Liver (tissue), 9 donors: ENCODE results near the gene PEAR1. TPM values are rescaled to one million over a fixed set of nuclear protein-coding genes. Genes with fewer than 3 reads are reported as not detected.

ENCODE experiments used
- DNase-seq: peaks from one replicate; pipeline ENCODE4 v3.0.0-alpha.2; 2017; ENCODE audit warnings: low spot score
- H3K27ac ChIP-seq, 2 donors: one replicate each; pipeline ENCODE4 v1.7.0; 2013; ENCODE audit warnings: inconsistent platforms in 2 of 2, low read length in 2 of 2, control low read depth in 1 of 2, low read depth in 1 of 2, mild to moderate bottlenecking in 1 of 2
- H3K27me3 ChIP-seq, 4 donors: one replicate each; pipeline versions ENCODE4 v1.6.1 to v1.7.0; 2013; ENCODE audit warnings: low read length in 3 of 4, inconsistent platforms in 1 of 4, mild to moderate bottlenecking in 1 of 4, moderate library complexity in 1 of 4; ENCODE audit not compliant: control insufficient read depth in 4 of 4, insufficient read depth in 4 of 4
- H3K36me3 ChIP-seq, 4 donors: one replicate each; pipeline versions ENCODE4 v1.6.1 to v1.7.0; 2013; ENCODE audit warnings: low read length in 3 of 4, mild to moderate bottlenecking in 3 of 4, low read depth in 1 of 4, moderate library complexity in 1 of 4; ENCODE audit not compliant: control insufficient read depth in 4 of 4, insufficient read depth in 3 of 4
- H3K4me1 ChIP-seq, 4 donors: one replicate each; pipeline versions ENCODE4 v1.6.1 to v1.7.0; 2013; ENCODE audit warnings: low read length in 3 of 4, mild to moderate bottlenecking in 3 of 4, moderate library complexity in 1 of 4; ENCODE audit not compliant: control insufficient read depth in 4 of 4, insufficient read depth in 4 of 4
- H3K4me3 ChIP-seq, 3 donors: one replicate each; pipeline versions ENCODE4 v1.6.1 to v1.7.0; 2013; ENCODE audit warnings: low read length in 3 of 3, control low read depth in 1 of 3, low read depth in 1 of 3, mild to moderate bottlenecking in 1 of 3
- H3K9ac ChIP-seq, 2 donors: one replicate each; pipeline ENCODE4 v1.7.0; 2013; ENCODE audit warnings: low read length in 2 of 2, mild to moderate bottlenecking in 2 of 2, moderate library complexity in 2 of 2, control low read depth in 1 of 2, low read depth in 1 of 2
- H3K9me3 ChIP-seq, 4 donors: one replicate each; pipeline versions ENCODE4 v1.6.1 to v1.7.0; 2013; ENCODE audit warnings: low read length in 3 of 4; ENCODE audit not compliant: control insufficient read depth in 4 of 4
- EGR1 ChIP-seq, 2 donors: IDR thresholded peaks; 2 replicates each; pipeline ENCODE4 v1.6.1; 2016 to 2018; ENCODE audit warnings: antibody characterized with exemption in 2 of 2, low read depth in 2 of 2
- FOXA1 ChIP-seq: IDR thresholded peaks from 2 replicates; pipeline ENCODE4 v1.6.1; 2016; ENCODE audit warnings: antibody characterized with exemption
- FOXA2 ChIP-seq: IDR thresholded peaks from 2 replicates; pipeline ENCODE4 v1.6.1; 2016; ENCODE audit warnings: antibody characterized with exemption
- GABPA ChIP-seq, 2 donors: IDR thresholded peaks in 1 of 2; conservative IDR thresholded peaks in 1 of 2; 2 replicates each; pipeline ENCODE4 v1.6.1; 2016; ENCODE audit warnings: antibody characterized with exemption in 2 of 2, mild to moderate bottlenecking in 1 of 2, moderate library complexity in 1 of 2
- HNF4A ChIP-seq, 2 donors: conservative IDR thresholded peaks; 2 replicates each; pipeline ENCODE4 v1.6.1; 2016; ENCODE audit warnings: antibody characterized with exemption in 2 of 2, mild to moderate bottlenecking in 2 of 2
- HNF4G ChIP-seq: IDR thresholded peaks from 2 replicates; pipeline ENCODE4 v1.6.1; 2016; ENCODE audit warnings: antibody characterized with exemption
- MAX ChIP-seq: IDR thresholded peaks from 2 replicates; pipeline ENCODE4 v1.6.1; 2016; ENCODE audit warnings: antibody characterized with exemption
- NR2F2 ChIP-seq: IDR thresholded peaks from 2 replicates; pipeline ENCODE4 v1.6.1; 2016; ENCODE audit warnings: antibody characterized with exemption
- RAD21 ChIP-seq, 2 donors: IDR thresholded peaks; 2 replicates each; pipeline ENCODE4 v1.6.1; 2016; ENCODE audit warnings: antibody characterized with exemption in 2 of 2, mild to moderate bottlenecking in 2 of 2
- RXRA ChIP-seq, 2 donors: IDR thresholded peaks; 2 replicates each; pipeline ENCODE4 v1.6.1; 2017 to 2018; ENCODE audit warnings: antibody characterized with exemption in 2 of 2, mild to moderate bottlenecking in 1 of 2
- SP1 ChIP-seq: IDR thresholded peaks from 2 replicates; pipeline ENCODE4 v1.6.1; 2018; ENCODE audit warnings: antibody characterized with exemption, mild to moderate bottlenecking
- TAF1 ChIP-seq: conservative IDR thresholded peaks from 2 replicates; pipeline ENCODE4 v1.6.1; 2016; ENCODE audit warnings: antibody characterized with exemption, mild to moderate bottlenecking
- YY1 ChIP-seq: IDR thresholded peaks from 2 replicates; pipeline ENCODE4 v1.6.1; 2016; ENCODE audit warnings: antibody characterized with exemption, mild to moderate bottlenecking
- ZBTB33 ChIP-seq: IDR thresholded peaks from 2 replicates; pipeline ENCODE4 v1.6.1; 2016; ENCODE audit warnings: antibody characterized with exemption
- WGBS: extraction: QIAGEN DNeasy Blood & Tissue Kit; methylation state at CpG from one replicate; pipeline ENCODE4 v1.1.7; 2013; 5-methylcytosine and 5-hydroxymethylcytosine counted together
- polyA plus RNA-seq, 2 donors: library from polyadenylated mRNA; stranded (reverse) in 1 of 2; unstranded in 1 of 2; fragments of 200-250 nt in 1 of 2; fragments of >200 nt in 1 of 2; fragmentation: Nextera tagmentation in 1 of 2; extraction: Ambion mirVana in 1 of 2; gene quantifications; one replicate each; pipeline versions ENCODE4 v1.2.1 to v1.2.3, GENCODE V29; 2013 to 2015
- total RNA-seq, 2 donors: library from RNA; depleted of rRNA; stranded (reverse); fragments of >200 nt; gene quantifications; one replicate each; pipeline ENCODE4 v1.2.3, GENCODE V29; 2014
- TF ChIP-seq, protein P1 (sequence below): fragments of 150-350 bp; IDR thresholded peaks from 2 replicates; pipeline ENCODE4 v1.5.1; 2017; ENCODE audit warnings: improper control_type of control experiment, low read depth, low read length; ENCODE audit not compliant: missing input control
- TF ChIP-seq, protein P2 (sequence below): IDR thresholded peaks from 2 replicates; pipeline ENCODE4 v1.6.1; 2016; ENCODE audit warnings: antibody characterized with exemption
- donor health status: healthy.
- donor health status: healthy.
- donor health status: healthy.
- donor health status: healthy.
- donor health status: healthy.

PEAR1 gene
- total and polyA plus RNA-seq, 4 donors: 2.1 to 4.4 (median 3.1) TPM

DNA sequence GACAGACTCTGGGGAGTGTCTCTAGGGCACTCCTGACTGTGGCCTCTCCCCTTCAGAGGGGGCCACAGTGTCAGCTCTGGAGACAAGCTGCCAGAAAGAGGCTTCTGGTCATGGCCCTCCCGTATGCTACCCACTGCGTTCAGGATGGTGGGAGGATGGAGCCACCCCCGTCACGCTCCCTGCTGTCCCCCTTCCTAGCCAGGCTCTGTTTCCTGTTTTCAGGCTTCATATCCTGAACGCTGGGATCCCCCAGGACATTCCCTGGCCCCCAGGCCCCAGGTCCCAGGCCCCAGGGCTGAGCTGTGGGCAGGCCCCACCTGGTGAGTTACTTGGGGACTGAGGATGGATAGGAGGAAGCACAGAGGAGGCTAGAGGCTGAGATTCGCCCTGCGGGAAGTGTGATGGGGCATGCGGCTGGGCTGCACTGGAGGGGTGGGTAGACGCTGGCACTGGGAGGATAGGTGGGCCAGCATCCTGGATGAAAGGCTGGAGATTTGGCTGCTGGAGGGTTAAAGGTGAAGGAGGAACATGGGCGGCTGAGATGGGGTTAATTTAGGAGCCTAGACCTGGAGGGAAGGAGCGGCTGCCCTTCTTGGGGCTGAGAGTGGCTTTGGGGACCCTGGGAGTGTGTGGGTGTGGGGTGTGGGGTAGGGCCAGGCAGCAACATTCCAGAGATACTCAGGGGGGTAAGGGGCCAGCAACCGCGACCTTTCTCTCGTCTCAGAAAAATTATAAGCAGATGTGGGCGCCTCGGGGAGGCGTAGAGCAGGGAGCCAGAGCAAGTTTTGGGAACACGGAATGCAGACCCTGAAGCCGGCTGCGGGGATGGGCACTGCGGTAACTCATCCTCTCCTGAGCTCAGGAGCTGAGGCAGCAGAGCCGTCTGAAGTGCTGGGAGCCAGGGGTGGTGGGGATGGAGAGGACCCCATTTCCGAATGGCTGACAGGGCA, 8.7 kb downstream of the PEAR1 start:
- peaks cover 0 to 3% (median 0%) of the 10 kb centered on the region in 4 donors for H3K27me3 ChIP-seq
- DNase-seq: no peak
- H3K4me3 ChIP-seq: no peak overlapping the region
- H3K9ac ChIP-seq: no peak overlapping the region
- no peak overlapping the region for H3K27ac ChIP-seq
- H3K4me1 ChIP-seq: peaks cover 0 to 25% (median 1%) of the 10 kb centered on the region in 4 donors
- no peaks in the 10 kb centered on the region for H3K36me3 ChIP-seq
- H3K9me3 ChIP-seq: no peaks in the 10 kb centered on the region
- WGBS: 58% methylated on average over 23 of the region's 23 CpGs
- TF ChIP-seq EGR1 (IDR thresholded peaks at IDR 0.05; ENCODE audit: low read depth in 2 of 2) (no peak), MAX (no peak), GABPA (IDR thresholded peaks at IDR 0.05 in 1 of 2, conservative IDR thresholded peaks at IDR 0.05 in 1 of 2) (no peak), HNF4A (conservative IDR thresholded peaks at IDR 0.05) (no peak), RXRA (IDR thresholded peaks at IDR 0.05) (no peak)

DNA sequence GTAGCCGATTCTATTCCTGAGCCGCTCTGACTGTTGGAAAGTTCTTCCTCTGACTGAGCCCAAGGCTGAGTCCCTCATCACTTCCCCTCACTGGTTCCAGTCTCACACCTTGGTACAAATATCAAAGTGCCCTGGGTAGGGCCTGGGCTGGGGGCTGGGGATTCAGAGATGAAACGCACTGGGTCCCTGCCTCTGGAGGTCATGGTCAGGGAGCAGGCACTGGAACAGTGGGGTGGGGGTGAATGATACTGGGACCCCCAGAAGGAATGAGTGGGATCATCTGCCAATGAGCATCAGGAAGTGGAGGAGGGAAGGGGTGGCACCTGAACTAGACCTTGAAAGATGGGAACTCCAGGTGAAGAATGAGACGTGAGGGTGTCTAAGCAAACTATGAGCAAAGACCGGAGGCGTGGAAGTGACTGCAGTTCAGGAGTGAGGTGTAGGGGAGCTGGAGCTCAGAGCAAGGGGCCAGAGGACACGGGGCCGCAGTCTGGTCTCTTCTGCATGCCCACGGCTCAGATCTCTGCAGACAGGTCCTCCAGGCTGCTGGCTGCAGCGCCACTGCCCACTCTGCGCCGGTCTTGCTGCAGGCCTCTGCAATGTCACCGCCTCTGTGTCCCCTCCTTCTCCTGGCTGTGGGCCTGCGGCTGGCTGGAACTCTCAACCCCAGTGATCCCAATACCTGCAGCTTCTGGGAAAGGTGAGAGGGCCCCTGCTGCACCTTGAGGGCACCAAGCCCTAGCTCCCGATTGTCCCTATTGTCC, 10.0 kb downstream of the PEAR1 start:
- 80% methylated on average over 15 of the region's 15 CpGs for WGBS
- Histone ChIP-seq H3K4me1 (peaks cover 0 to 34% (median 1%) of the 10 kb centered on the region in 4 donors), H3K27ac (no peak overlapping the region), H3K9ac (no peak overlapping the region), H3K4me3 (no peak overlapping the region), H3K27me3 (peaks cover 0 to 3% (median 0%) of the 10 kb centered on the region in 4 donors), H3K36me3 (no peaks in the 10 kb centered on the region), H3K9me3 (no peaks in the 10 kb centered on the region)
- TF ChIP-seq MAX (no peak), YY1 (no peak), FOXA2 (no peak), RXRA (IDR thresholded peaks at IDR 0.05) (no peak), FOXA1 (no peak)
- DNase-seq: no peak

- H3K4me3 ChIP-seq: no peak overlapping the region
- H3K36me3 ChIP-seq: no peaks in the 10 kb centered on the region
- H3K27ac ChIP-seq: no peak overlapping the region
- peaks cover 0 to 3% (median 0%) of the 10 kb centered on the region in 4 donors for H3K27me3 ChIP-seq
- peaks cover 0 to 30% (median 1%) of the 10 kb centered on the region in 4 donors for H3K4me1 ChIP-seq
- no peak overlapping the region for H3K9ac ChIP-seq
- WGBS: 79% methylated on average over 19 of the region's 19 CpGs
- no peak for DNase-seq
- no peaks in the 10 kb centered on the region for H3K9me3 ChIP-seq
- TF ChIP-seq SP1 (no peak), RXRA (IDR thresholded peaks at IDR 0.05) (no peak), NR2F2 (no peak), HNF4A (conservative IDR thresholded peaks at IDR 0.05) (no peak), FOXA1 (no peak), TAF1 (no peak), HNF4G (no peak), EGR1 (IDR thresholded peaks at IDR 0.05; ENCODE audit: low read depth in 2 of 2) (no peak), ZBTB33 (no peak), YY1 (no peak), RAD21 (IDR thresholded peaks at IDR 0.05) (no peak)
- TF ChIP-seq, protein P1, sequence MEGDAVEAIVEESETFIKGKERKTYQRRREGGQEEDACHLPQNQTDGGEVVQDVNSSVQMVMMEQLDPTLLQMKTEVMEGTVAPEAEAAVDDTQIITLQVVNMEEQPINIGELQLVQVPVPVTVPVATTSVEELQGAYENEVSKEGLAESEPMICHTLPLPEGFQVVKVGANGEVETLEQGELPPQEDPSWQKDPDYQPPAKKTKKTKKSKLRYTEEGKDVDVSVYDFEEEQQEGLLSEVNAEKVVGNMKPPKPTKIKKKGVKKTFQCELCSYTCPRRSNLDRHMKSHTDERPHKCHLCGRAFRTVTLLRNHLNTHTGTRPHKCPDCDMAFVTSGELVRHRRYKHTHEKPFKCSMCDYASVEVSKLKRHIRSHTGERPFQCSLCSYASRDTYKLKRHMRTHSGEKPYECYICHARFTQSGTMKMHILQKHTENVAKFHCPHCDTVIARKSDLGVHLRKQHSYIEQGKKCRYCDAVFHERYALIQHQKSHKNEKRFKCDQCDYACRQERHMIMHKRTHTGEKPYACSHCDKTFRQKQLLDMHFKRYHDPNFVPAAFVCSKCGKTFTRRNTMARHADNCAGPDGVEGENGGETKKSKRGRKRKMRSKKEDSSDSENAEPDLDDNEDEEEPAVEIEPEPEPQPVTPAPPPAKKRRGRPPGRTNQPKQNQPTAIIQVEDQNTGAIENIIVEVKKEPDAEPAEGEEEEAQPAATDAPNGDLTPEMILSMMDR: no peak
- TF ChIP-seq, protein P2, sequence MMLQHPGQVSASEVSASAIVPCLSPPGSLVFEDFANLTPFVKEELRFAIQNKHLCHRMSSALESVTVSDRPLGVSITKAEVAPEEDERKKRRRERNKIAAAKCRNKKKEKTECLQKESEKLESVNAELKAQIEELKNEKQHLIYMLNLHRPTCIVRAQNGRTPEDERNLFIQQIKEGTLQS: no peak
Measured at GRCh38 chr1:156904187-156904959, 10.9 kb downstream of the PEAR1 start.
